ENCODE results near the gene DUSP28.
A peak's percentile ranks its signal among the peaks of the same experiment; 100 is the strongest.

Gene DUSP28

GRCh38 chr2:240567872-240568677 lies 7.9 kb downstream of the DUSP28 start, which contains the start of gene RNPEPL1 (continued):
- TF ChIP-seq ZNF449 (tag by site-specific recombination; IDR thresholded peaks at IDR 0.05) (no peak), ZNF560 (tag by site-specific recombination; IDR thresholded peaks at IDR 0.05; ENCODE audit: borderline replicate concordance) (no peak), ZNF148 (tag by site-specific recombination; IDR thresholded peaks at IDR 0.05; ENCODE audit: borderline replicate concordance) (no peak), GLIS2 (tag by site-specific recombination; IDR thresholded peaks at IDR 0.05) (peak; percentile 85), ZBTB10 (tag by site-specific recombination; IDR thresholded peaks at IDR 0.05) (peak; percentile 48; the same call in 1 of the 2 replicates)

GRCh38 chr2:240568678-240569522 lies 8.7 kb downstream of the DUSP28 start:
- ChIA-PET POLR2A (interaction anchor here (0.6 to 1.3 kb wide), 4 partner anchors 9 to 27 kb away, joined by 3 to 7 read pairs (median 4); no protein-coding TSS in a partner anchor), CTCF (interaction anchor here (0.6 to 1.1 kb wide), 6 partner anchors 11 to 50 kb away, joined by 3 to 7 read pairs (median 4); partner anchors contain the start of gene CAPN10)
- Histone ChIP-seq H3K36me3 (ENCODE audit: control insufficient read depth in 2 of 2, insufficient read depth in 1 of 2, low read length in 2 of 2) (peaks cover 0 to 6% of the 10 kb centered on the region in 2 experiments; a peak in 1 of 3 replicates), H3K4me1 (ENCODE audit: control insufficient read depth, insufficient read depth, low read length) (peaks cover 4% of the 10 kb centered on the region), H3K4me3 (ENCODE audit: low read depth, low read length) (peak overlapping the region; percentile 51), H3K9me3 (ENCODE audit: control insufficient read depth, insufficient read depth, low read depth, low read length) (no peaks in the 10 kb centered on the region), H3K27ac (ENCODE audit: extremely low read depth, low read depth, low read length) (peak overlapping the region; percentile 77; the same call in 1 of the 2 replicates)
- TF ChIP-seq YY1 (tag by site-specific recombination; IDR thresholded peaks at IDR 0.05) = no peak
- peak; percentile 86 for TF ChIP-seq ZBTB8A (tag by site-specific recombination; IDR thresholded peaks at IDR 0.05)
- peak; percentile 58; the same call in 1 of the 2 replicates for TF ChIP-seq ZBTB20 (tag by site-specific recombination; IDR thresholded peaks at IDR 0.05)
- no peak for TF ChIP-seq ZNF169 (tag by site-specific recombination; IDR thresholded peaks at IDR 0.05)
- no peak for TF ChIP-seq ZNF624 (tag by site-specific recombination; IDR thresholded peaks at IDR 0.05)
- no peak for TF ChIP-seq PRDM2 (tag by site-specific recombination; IDR thresholded peaks at IDR 0.05; ENCODE audit: borderline replicate concordance)
- peak; percentile 51; the same call in 1 of the 2 replicates for TF ChIP-seq SCRT1 (tag by site-specific recombination; IDR thresholded peaks at IDR 0.05; ENCODE audit: borderline replicate concordance)
- no peak for TF ChIP-seq ZNF501 (tag by site-specific recombination; IDR thresholded peaks at IDR 0.05)
- no peak for TF ChIP-seq ZNF324 (tag by site-specific recombination; IDR thresholded peaks at IDR 0.05)
- peak; percentile 16; the same call in 1 of the 2 replicates for TF ChIP-seq ZIC2 (tag by site-specific recombination; IDR thresholded peaks at IDR 0.05)
- TF ChIP-seq PBX3 (CRISPR knock-in tag; IDR thresholded peaks at IDR 0.05) = peak; percentile 37; the same call in 1 of the 2 replicates

Data from HEK293 (cell line).